HG02588 (cell line): ENCODE results near the gene CAMK2A.

ENCODE experiments used
- ATAC-seq: cut with Tn5 transposase; IDR thresholded peaks from one replicate; pipeline ENCODE4 v1.9.1; 2021; ENCODE audit warnings: mild to moderate bottlenecking, moderate library complexity; ENCODE audit not compliant: unreplicated experiment

Gene CAMK2A

DNA sequence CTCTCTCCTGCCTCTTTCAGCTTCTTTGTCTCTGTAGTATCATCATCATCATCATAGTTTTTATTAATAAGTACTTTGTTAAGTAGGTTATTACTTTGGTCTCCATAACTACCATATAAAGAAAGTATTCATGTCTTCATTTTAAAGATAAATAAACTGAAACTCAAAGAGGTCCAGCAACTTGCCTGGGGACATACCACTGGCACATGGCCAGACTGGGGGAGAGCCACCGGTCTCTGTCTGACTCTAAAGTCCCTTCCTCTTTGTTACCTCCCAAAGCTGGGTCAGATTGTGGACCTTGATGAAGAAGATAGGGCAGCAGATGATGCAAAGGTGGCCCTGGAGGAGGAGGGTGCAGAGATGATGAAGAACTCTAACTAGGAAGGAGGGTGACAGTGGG lies 114.5 kb downstream of the CAMK2A start:
- no peak for ATAC-seq

DNA sequence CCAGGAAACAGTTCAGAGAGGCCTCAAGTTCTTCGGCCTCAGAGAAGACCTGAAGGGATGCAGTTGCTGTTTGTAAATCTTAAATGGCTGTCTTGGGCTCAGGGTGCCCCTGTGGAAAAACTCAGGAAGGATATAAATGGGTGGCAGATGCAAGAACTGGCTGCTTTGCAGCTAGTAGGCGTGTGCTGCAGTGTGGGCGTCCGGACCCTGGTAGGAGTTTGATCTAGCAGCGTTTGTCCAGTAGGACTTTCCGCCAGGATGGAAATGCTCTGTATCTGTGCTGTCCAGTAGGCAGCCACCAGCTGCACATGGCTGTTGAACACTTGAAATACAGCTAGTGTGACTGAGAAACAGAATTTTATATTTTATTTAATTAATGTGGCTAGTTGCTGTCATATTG lies 115.3 kb downstream of the CAMK2A start:
- no peak for ATAC-seq

DNA sequence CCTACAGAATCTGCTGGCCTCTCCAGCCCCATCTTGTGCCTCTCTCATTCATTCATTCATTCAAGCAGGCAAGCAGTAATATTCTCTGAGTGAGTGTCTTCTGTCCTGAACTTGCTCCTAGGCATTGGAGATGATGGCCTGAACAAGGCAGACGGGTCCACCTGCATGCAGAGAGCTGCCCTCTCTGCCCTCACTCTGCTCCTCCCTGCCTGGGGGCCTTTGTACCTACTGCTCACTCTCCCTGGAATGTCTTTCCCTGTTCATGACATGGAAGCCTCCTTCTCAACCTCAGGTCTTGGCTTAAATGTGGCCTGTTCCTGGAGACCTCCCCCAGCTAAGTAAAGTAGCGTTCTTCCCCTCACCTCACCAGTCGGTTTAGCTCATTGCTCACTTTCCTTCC lies 116.4 kb downstream of the CAMK2A start:
- ATAC-seq = no peak

DNA sequence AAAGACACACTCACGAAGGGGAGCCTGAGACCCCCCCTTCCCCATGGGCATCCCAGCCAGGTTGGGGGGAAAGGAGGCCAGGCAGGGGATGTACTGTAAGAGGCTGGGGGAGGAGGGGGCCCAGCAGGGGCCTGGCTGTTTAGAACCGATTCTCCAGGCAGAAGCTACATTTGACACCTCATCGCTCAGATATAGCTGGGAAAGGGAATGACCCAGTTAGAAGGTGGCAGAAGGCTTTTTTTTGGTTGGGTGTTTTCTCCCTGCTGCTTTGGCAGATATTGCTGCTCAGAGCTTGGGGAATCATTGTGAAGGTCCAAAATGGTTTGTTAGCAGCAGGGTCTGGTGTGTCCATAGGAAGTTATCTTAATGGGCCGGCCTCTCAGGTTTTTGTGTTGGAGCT lies 117.0 kb downstream of the CAMK2A start:
- ATAC-seq = no peak

DNA sequence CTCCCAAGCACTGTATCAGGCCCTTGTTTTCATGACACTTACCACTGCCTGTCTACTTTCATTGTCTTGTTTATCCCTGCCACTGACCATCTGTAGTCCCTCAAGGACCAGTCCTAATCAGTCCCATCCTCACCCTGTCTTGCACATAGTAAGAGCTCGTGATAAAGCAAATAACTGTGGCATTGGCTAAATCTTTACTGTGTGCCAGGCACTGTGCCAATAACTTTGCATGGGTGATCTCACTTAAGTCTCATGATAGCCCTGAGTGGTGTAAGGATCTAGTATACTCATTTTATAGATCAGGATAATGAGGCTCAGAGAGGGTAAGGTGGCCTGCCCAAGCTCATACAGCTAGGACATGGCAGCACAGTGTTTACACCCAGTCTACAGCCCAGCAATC lies 117.4 kb downstream of the CAMK2A start:
- no peak for ATAC-seq
